Measurements from ENCODE around the gene ZNF652. TPM values are rescaled to one million over a fixed set of nuclear protein-coding genes. Genes with fewer than 3 reads are reported as not detected.

Gene ZNF652
- total and polyA plus RNA-seq, 3 donors from 2014 or later: 32.3 to 62.3 (median 51.2) TPM

DNA sequence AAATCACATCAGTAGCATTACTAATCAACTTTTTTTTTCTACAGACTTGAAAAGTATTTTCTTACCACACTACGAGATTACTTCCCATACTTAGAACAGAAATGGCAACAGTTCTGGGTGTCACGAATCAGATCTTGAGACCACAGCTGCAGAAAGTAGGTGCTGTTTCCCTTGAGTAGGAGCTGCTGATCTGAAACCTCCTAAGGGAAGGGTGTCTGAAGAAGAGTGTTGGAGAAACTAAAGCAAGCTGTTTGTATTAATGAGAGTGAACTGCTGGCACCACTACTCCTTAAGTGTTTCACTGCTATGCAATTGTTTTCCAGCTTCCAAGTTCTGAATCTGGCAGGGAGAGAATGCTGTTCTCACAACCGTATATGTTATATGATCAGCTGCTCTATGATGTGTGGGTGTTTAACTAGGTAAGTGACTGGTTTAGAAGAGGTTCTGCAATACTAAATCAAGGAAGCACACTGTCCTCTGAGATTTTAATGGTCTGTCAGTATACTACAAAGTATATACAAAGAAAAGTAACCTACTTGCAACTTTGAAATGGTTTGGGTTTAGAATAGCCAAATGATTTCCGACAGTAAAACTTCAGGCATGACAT lies 3.3 kb downstream of the ZNF652 start:
- peaks cover 36% of the 10 kb centered on the region for H3K4me1 ChIP-seq
- DNase-seq: no peak
- WGBS, 2 donors: 26 to 27% methylated on average over 4 of the region's 4 CpGs
- intact Hi-C loops (cut with DNase I; ENCODE audit: low total_unique reads): no loop called here
- no peaks in the 10 kb centered on the region for H3K9me3 ChIP-seq
- no peaks in the 10 kb centered on the region for H3K27me3 ChIP-seq
- no peak overlapping the region for H3K4me3 ChIP-seq
- H3K27ac ChIP-seq: peak overlapping the region in 1 of 2 donors; percentile 52
- TF ChIP-seq, protein P1, sequence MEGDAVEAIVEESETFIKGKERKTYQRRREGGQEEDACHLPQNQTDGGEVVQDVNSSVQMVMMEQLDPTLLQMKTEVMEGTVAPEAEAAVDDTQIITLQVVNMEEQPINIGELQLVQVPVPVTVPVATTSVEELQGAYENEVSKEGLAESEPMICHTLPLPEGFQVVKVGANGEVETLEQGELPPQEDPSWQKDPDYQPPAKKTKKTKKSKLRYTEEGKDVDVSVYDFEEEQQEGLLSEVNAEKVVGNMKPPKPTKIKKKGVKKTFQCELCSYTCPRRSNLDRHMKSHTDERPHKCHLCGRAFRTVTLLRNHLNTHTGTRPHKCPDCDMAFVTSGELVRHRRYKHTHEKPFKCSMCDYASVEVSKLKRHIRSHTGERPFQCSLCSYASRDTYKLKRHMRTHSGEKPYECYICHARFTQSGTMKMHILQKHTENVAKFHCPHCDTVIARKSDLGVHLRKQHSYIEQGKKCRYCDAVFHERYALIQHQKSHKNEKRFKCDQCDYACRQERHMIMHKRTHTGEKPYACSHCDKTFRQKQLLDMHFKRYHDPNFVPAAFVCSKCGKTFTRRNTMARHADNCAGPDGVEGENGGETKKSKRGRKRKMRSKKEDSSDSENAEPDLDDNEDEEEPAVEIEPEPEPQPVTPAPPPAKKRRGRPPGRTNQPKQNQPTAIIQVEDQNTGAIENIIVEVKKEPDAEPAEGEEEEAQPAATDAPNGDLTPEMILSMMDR (IDR thresholded peaks at IDR 0.05): no peak
- no peak for TF ChIP-seq POLR2A (IDR thresholded peaks at IDR 0.05)
- no peaks in the 10 kb centered on the region for H3K36me3 ChIP-seq (ENCODE audit: low read depth, missing control alignments)

DNA sequence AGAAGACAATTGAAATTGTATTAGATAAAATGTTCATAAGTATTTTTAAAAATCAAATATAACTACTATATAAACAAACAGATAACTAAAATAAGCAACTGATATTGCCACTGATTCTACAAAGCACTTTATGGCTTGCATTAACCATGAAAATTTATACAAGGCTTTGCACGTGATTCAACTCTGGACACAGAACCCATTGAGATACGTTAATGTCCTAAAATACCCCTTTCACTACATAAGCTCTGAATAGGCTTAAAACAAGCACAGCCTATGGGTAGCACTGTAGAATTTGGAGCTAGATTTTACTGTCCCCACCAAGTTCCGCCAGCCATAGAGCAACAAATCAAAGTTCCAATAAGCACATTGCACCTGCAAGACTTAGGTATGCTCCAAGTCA lies 4.5 kb downstream of the ZNF652 start:
- Histone ChIP-seq H3K9me3 (no peaks in the 10 kb centered on the region), H3K4me3 (no peak overlapping the region), H3K27ac (peak overlapping the region in 1 of 2 donors; percentile 52), H3K27me3 (no peaks in the 10 kb centered on the region), H3K4me1 (peaks cover 43% of the 10 kb centered on the region), H3K36me3 (ENCODE audit: low read depth, missing control alignments) (no peaks in the 10 kb centered on the region)
- intact Hi-C loops (cut with DNase I; ENCODE audit: low total_unique reads): no loop called here
- DNase-seq: no peak
- no peak for TF ChIP-seq POLR2A (IDR thresholded peaks at IDR 0.05)
- TF ChIP-seq, protein P1 (IDR thresholded peaks at IDR 0.05): no peak
- 69 to 75% methylated on average over 3 of the region's 3 CpGs for WGBS, 2 donors

DNA sequence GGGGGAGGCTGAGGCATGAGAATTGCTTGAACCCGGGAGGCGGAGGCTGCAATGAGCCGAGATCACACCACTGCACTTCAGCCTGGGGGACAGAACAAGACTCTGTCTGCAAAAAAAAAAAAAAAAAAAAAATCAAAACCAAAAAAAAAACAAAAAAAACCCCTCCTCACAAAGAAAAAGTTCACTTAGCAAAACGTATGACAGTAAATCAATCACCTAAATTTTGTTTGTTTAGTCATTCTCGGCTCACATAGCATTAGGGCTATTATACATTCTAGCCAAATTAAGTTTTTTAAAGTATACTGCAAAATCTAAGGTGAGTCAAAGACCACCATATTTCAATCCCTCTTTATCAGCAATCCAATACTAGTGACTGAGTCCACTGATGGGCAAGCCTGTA lies 5.7 kb downstream of the ZNF652 start:
- Histone ChIP-seq H3K4me3 (no peak overlapping the region), H3K27ac (no peak overlapping the region), H3K36me3 (ENCODE audit: low read depth, missing control alignments) (no peaks in the 10 kb centered on the region), H3K9me3 (no peaks in the 10 kb centered on the region), H3K27me3 (no peaks in the 10 kb centered on the region), H3K4me1 (peaks cover 43% of the 10 kb centered on the region)
- 86 to 90% methylated on average over 5 of the region's 5 CpGs for WGBS, 2 donors
- DNase-seq: no peak
- intact Hi-C loops (cut with DNase I; ENCODE audit: low total_unique reads): no loop called here
- TF ChIP-seq, protein P1 (IDR thresholded peaks at IDR 0.05): no peak
- no peak for TF ChIP-seq POLR2A (IDR thresholded peaks at IDR 0.05)

DNA sequence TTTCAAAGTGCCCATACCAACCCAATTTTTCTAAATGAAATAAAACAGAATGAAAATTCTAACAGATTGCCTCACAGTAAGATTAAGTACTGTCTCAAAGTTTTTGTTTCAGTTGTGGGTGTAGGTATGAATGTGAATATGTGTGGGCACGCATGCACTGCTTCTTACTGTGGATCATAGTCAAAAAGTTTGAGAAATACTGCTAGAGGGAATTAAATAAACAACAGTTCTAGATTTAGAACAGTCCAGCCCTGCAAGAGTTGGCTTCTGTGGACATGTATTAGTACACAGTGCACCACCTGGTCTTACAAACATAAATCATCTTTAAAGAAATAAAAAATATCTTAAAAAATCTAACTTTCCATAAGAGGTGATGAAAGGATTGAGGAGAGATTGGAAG lies 8.4 kb downstream of the ZNF652 start:
- Histone ChIP-seq H3K9me3 (no peaks in the 10 kb centered on the region), H3K4me1 (peaks cover 20% of the 10 kb centered on the region), H3K4me3 (no peak overlapping the region), H3K27me3 (no peaks in the 10 kb centered on the region), H3K27ac (no peak overlapping the region), H3K36me3 (ENCODE audit: low read depth, missing control alignments) (no peaks in the 10 kb centered on the region)
- intact Hi-C loops (cut with DNase I; ENCODE audit: low total_unique reads): no loop called here
- 50 to 65% methylated on average over 1 of the region's 1 CpG for WGBS, 2 donors
- TF ChIP-seq, protein P1 (IDR thresholded peaks at IDR 0.05): no peak
- TF ChIP-seq POLR2A (IDR thresholded peaks at IDR 0.05): no peak
- no peak for DNase-seq

DNA sequence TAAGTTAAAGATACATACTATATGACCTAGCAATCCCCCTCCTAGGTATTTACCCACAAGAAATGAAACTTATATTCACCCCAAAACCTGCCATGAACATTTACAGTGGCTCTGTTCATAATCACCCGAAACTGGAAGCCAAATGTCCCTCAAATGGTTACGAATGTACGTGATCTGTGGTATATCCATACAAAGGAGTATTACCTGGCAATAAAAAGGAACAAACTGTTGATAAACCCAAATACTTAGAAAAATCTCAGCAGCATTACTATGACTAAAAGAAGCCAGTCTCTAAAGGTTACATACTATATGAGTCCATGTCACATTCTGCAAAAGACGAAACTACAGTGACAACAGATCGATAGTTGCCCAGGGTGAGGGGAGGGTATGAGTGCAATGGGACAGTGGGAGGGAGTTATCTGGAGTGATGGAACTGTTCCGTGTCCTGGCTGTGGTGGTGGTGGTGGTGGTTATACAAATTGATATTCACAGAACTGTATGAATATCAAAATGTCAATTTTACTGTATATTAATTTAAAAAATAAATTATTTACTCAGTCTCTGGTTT lies 9.4 kb downstream of the ZNF652 start:
- no peaks in the 10 kb centered on the region for H3K36me3 ChIP-seq (ENCODE audit: low read depth, missing control alignments)
- 94 to 97% methylated on average over 6 of the region's 6 CpGs for WGBS, 2 donors
- no peaks in the 10 kb centered on the region for H3K27me3 ChIP-seq
- H3K4me1 ChIP-seq: peaks cover 11% of the 10 kb centered on the region
- intact Hi-C loops (cut with DNase I; ENCODE audit: low total_unique reads): no loop called here
- H3K4me3 ChIP-seq: no peak overlapping the region
- no peak overlapping the region for H3K27ac ChIP-seq
- no peaks in the 10 kb centered on the region for H3K9me3 ChIP-seq
- no peak for TF ChIP-seq POLR2A (IDR thresholded peaks at IDR 0.05)
- TF ChIP-seq, protein P1 (IDR thresholded peaks at IDR 0.05): no peak
- DNase-seq: no peak
